ENCODE data around the gene FN1. TPM values are rescaled to one million over a fixed set of nuclear protein-coding genes. Genes with fewer than 3 reads are reported as not detected.

The FN1 gene
- polyA plus RNA-seq, 1 donor from 2014 or later = 0.90 TPM

- H3K27ac Mint-ChIP-seq = no peak overlapping the region
- H3K4me1 Mint-ChIP-seq = no peaks in the 10 kb centered on the region
- no peak overlapping the region for H3K4me3 Mint-ChIP-seq
- H3K9me3 Mint-ChIP-seq = peaks cover 0 to 3% (median 2%) of the 10 kb centered on the region in 3 donors
- H3K36me3 Mint-ChIP-seq = peaks cover 18% of the 10 kb centered on the region
- no peaks in the 10 kb centered on the region for H3K27me3 Mint-ChIP-seq
Observed at GRCh38 chr2:215377283-215377682, 58.6 kb downstream of the FN1 start.

GRCh38 chr2:215376103-215376780 is 59.6 kb downstream of the FN1 start:
- peaks cover 0 to 3% (median 2%) of the 10 kb centered on the region in 3 donors for H3K9me3 Mint-ChIP-seq
- H3K27me3 Mint-ChIP-seq = no peaks in the 10 kb centered on the region
- H3K27ac Mint-ChIP-seq = no peak overlapping the region
- no peaks in the 10 kb centered on the region for H3K4me1 Mint-ChIP-seq
- H3K36me3 Mint-ChIP-seq = peaks cover 18% of the 10 kb centered on the region
- no peak overlapping the region for H3K4me3 Mint-ChIP-seq

- no peaks in the 10 kb centered on the region for H3K4me1 Mint-ChIP-seq
- no peak overlapping the region for H3K27ac Mint-ChIP-seq
- H3K9me3 Mint-ChIP-seq = peaks cover 0 to 3% (median 2%) of the 10 kb centered on the region in 3 donors
- H3K36me3 Mint-ChIP-seq = peaks cover 18% of the 10 kb centered on the region
- H3K4me3 Mint-ChIP-seq = no peak overlapping the region
- H3K27me3 Mint-ChIP-seq = no peaks in the 10 kb centered on the region
Observed at GRCh38 chr2:215375467-215375830, 60.4 kb downstream of the FN1 start.

- H3K4me3 Mint-ChIP-seq = no peak overlapping the region
- no peaks in the 10 kb centered on the region for H3K4me1 Mint-ChIP-seq
- no peak overlapping the region for H3K27ac Mint-ChIP-seq
- peaks cover 20% of the 10 kb centered on the region for H3K36me3 Mint-ChIP-seq
- H3K9me3 Mint-ChIP-seq = peaks cover 0 to 3% (median 2%) of the 10 kb centered on the region in 3 donors
- H3K27me3 Mint-ChIP-seq = no peaks in the 10 kb centered on the region
Observed at GRCh38 chr2:215374642-215375466, 61.0 kb downstream of the FN1 start.

GRCh38 chr2:215374002-215374401 is 61.9 kb downstream of the FN1 start:
- H3K27me3 Mint-ChIP-seq = no peaks in the 10 kb centered on the region
- peaks cover 0 to 3% (median 2%) of the 10 kb centered on the region in 3 donors for H3K9me3 Mint-ChIP-seq
- H3K36me3 Mint-ChIP-seq = peaks cover 28% of the 10 kb centered on the region
- no peaks in the 10 kb centered on the region for H3K4me1 Mint-ChIP-seq
- H3K27ac Mint-ChIP-seq = no peak overlapping the region
- H3K4me3 Mint-ChIP-seq = no peak overlapping the region

- Mint-ChIP-seq H3K4me1 (no peaks in the 10 kb centered on the region), H3K36me3 (peaks cover 27% of the 10 kb centered on the region), H3K27me3 (no peaks in the 10 kb centered on the region), H3K27ac (no peak overlapping the region), H3K9me3 (peaks cover 0 to 3% (median 2%) of the 10 kb centered on the region in 3 donors), H3K4me3 (peak overlapping the region in 1 of 4 donors; percentile 20)
Observed at GRCh38 chr2:215372968-215373649, 62.8 kb downstream of the FN1 start.

GRCh38 chr2:215371915-215372897 is 63.7 kb downstream of the FN1 start:
- Mint-ChIP-seq H3K4me3 (no peak overlapping the region), H3K27me3 (no peaks in the 10 kb centered on the region), H3K4me1 (no peaks in the 10 kb centered on the region), H3K36me3 (peaks cover 25% of the 10 kb centered on the region), H3K27ac (no peak overlapping the region), H3K9me3 (peaks cover 0 to 3% (median 2%) of the 10 kb centered on the region in 3 donors)

- H3K27me3 Mint-ChIP-seq = no peaks in the 10 kb centered on the region
- peaks cover 28% of the 10 kb centered on the region for H3K36me3 Mint-ChIP-seq
- H3K4me3 Mint-ChIP-seq = no peak overlapping the region
- H3K4me1 Mint-ChIP-seq = no peaks in the 10 kb centered on the region
- no peak overlapping the region for H3K27ac Mint-ChIP-seq
- peaks cover 0 to 3% (median 0%) of the 10 kb centered on the region in 3 donors for H3K9me3 Mint-ChIP-seq
Observed at GRCh38 chr2:215370112-215370965, 65.5 kb downstream of the FN1 start.

GRCh38 chr2:215369181-215369760 is 66.6 kb downstream of the FN1 start:
- Mint-ChIP-seq H3K36me3 (peaks cover 23% of the 10 kb centered on the region), H3K4me1 (no peaks in the 10 kb centered on the region), H3K4me3 (no peak overlapping the region), H3K9me3 (no peaks in the 10 kb centered on the region), H3K27me3 (no peaks in the 10 kb centered on the region), H3K27ac (no peak overlapping the region)

- Mint-ChIP-seq H3K36me3 (peaks cover 19% of the 10 kb centered on the region), H3K27ac (no peak overlapping the region), H3K4me1 (no peaks in the 10 kb centered on the region), H3K9me3 (no peaks in the 10 kb centered on the region), H3K27me3 (no peaks in the 10 kb centered on the region), H3K4me3 (no peak overlapping the region)
Observed at GRCh38 chr2:215368493-215368809, 67.4 kb downstream of the FN1 start.

- Mint-ChIP-seq H3K36me3 (peaks cover 17% of the 10 kb centered on the region), H3K4me3 (no peak overlapping the region), H3K4me1 (no peaks in the 10 kb centered on the region), H3K9me3 (no peaks in the 10 kb centered on the region), H3K27ac (no peak overlapping the region), H3K27me3 (no peaks in the 10 kb centered on the region)
Observed at GRCh38 chr2:215367662-215368492, 68.0 kb downstream of the FN1 start.

GRCh38 chr2:215366440-215367032 is 69.3 kb downstream of the FN1 start:
- no peaks in the 10 kb centered on the region for H3K4me1 Mint-ChIP-seq
- peaks cover 17% of the 10 kb centered on the region for H3K36me3 Mint-ChIP-seq
- no peaks in the 10 kb centered on the region for H3K9me3 Mint-ChIP-seq
- H3K4me3 Mint-ChIP-seq = no peak overlapping the region
- H3K27me3 Mint-ChIP-seq = no peaks in the 10 kb centered on the region
- no peak overlapping the region for H3K27ac Mint-ChIP-seq
